Suprapubic skin (tissue), 4 donors: ENCODE data around the gene FRK. TPM values are rescaled to one million over a fixed set of nuclear protein-coding genes. Genes with fewer than 3 reads are reported as not detected.

ENCODE experiments used
- DNase-seq, 2 donors: peaks; one replicate each; pipeline ENCODE4 v3.0.0-alpha.2; 2019; ENCODE audit warnings: low spot score in 2 of 2
- H3K27ac ChIP-seq: fragments of 200-600 bp; sonication (generic); one replicate; pipeline ENCODE4 v1.5.1; 2019
- H3K27me3 ChIP-seq: fragments of 200-600 bp; sonication (generic); one replicate; pipeline ENCODE4 v1.5.1; 2019
- H3K36me3 ChIP-seq: fragments of 200-600 bp; sonication (generic); one replicate; pipeline ENCODE4 v1.5.1; 2019
- H3K4me1 ChIP-seq: fragments of 200-600 bp; sonication (generic); one replicate; pipeline ENCODE4 v1.5.1; 2019
- H3K4me3 ChIP-seq: fragments of 200-600 bp; sonication (generic); one replicate; pipeline ENCODE4 v1.5.1; 2019; ENCODE audit warnings: mild to moderate bottlenecking
- H3K9me3 ChIP-seq: fragments of 200-600 bp; sonication (generic); one replicate; pipeline ENCODE4 v1.5.1; 2019
- CTCF ChIP-seq, 2 donors: fragments of 200-600 bp in 1 of 2; fragments of 450-650 bp in 1 of 2; sonication (generic) in 1 of 2; IDR thresholded peaks; one replicate each; pipeline ENCODE4 v1.5.1; 2016 to 2019; ENCODE audit warnings: antibody characterized with exemption in 2 of 2, mild to moderate bottlenecking in 1 of 2, moderate library complexity in 1 of 2
- EP300 ChIP-seq: sonication (generic); formaldehyde crosslinking; IDR thresholded peaks from one replicate; pipeline ENCODE4 v1.6.1; 2017; ENCODE audit warnings: antibody characterized with exemption
- POLR2A ChIP-seq, 2 donors: fragments of 450-650 bp; IDR thresholded peaks; one replicate each; pipeline ENCODE4 v1.6.1; 2017; ENCODE audit warnings: antibody characterized with exemption in 2 of 2, mild to moderate bottlenecking in 2 of 2, moderate library complexity in 2 of 2
- POLR2AphosphoS5 ChIP-seq, 3 donors: sonication (generic); formaldehyde crosslinking; IDR thresholded peaks; one replicate each; pipeline ENCODE4 v1.6.1; 2017; ENCODE audit warnings: antibody characterized with exemption in 3 of 3
- WGBS: methylation state at CpG from one replicate; pipeline ENCODE4 v1.1.5; 2018; 5-methylcytosine and 5-hydroxymethylcytosine counted together
- total RNA-seq, 4 donors: library from RNA; depleted of rRNA; stranded (reverse); fragments of >200 nt; gene quantifications; one replicate each; pipeline ENCODE4 v1.1.0, GENCODE V29; 2016

Gene FRK
- total RNA-seq, 4 donors from 2014 or later, result 1.6 to 3.6 (median 3.0) TPM

- Histone ChIP-seq H3K9me3 (no peaks in the 10 kb centered on the region), H3K27me3 (no peaks in the 10 kb centered on the region), H3K27ac (no peak overlapping the region), H3K4me3 (no peak overlapping the region), H3K36me3 (no peaks in the 10 kb centered on the region), H3K4me1 (no peaks in the 10 kb centered on the region)
- WGBS, result 80% methylated on average over 2 of the region's 2 CpGs
- DNase-seq, result no peak
- TF ChIP-seq CTCF (IDR thresholded peaks at IDR 0.05) (no peak), EP300 (no peak), POLR2AphosphoS5 (IDR thresholded peaks at IDR 0.05) (no peak), POLR2A (IDR thresholded peaks at IDR 0.05) (no peak)
Observed at GRCh38 chr6:116073765-116074440, 13.2 kb upstream of the FRK start.

GRCh38 chr6:116072368-116072767, 11.7 kb upstream of the FRK start:
- no peaks in the 10 kb centered on the region for H3K36me3 ChIP-seq
- WGBS, result 61% methylated on average over 1 of the region's 1 CpG
- no peak for DNase-seq
- H3K4me3 ChIP-seq, result no peak overlapping the region
- TF ChIP-seq POLR2A (IDR thresholded peaks at IDR 0.05) (no peak), CTCF (IDR thresholded peaks at IDR 0.05) (no peak), POLR2AphosphoS5 (IDR thresholded peaks at IDR 0.05) (no peak), EP300 (no peak)
- H3K4me1 ChIP-seq, result no peaks in the 10 kb centered on the region
- no peak overlapping the region for H3K27ac ChIP-seq
- H3K27me3 ChIP-seq, result no peaks in the 10 kb centered on the region
- no peaks in the 10 kb centered on the region for H3K9me3 ChIP-seq

- Histone ChIP-seq H3K4me3 (no peak overlapping the region), H3K27ac (no peak overlapping the region), H3K27me3 (no peaks in the 10 kb centered on the region), H3K9me3 (no peaks in the 10 kb centered on the region), H3K4me1 (no peaks in the 10 kb centered on the region), H3K36me3 (no peaks in the 10 kb centered on the region)
- WGBS, result 58% methylated on average over 2 of the region's 2 CpGs
- no peak for TF ChIP-seq POLR2AphosphoS5 (IDR thresholded peaks at IDR 0.05)
- no peak for DNase-seq
Observed at GRCh38 chr6:116070616-116071389, 10.1 kb upstream of the FRK start.

GRCh38 chr6:116070101-116070500, 9.4 kb upstream of the FRK start:
- H3K4me3 ChIP-seq, result no peak overlapping the region
- no peaks in the 10 kb centered on the region for H3K4me1 ChIP-seq
- H3K36me3 ChIP-seq, result no peaks in the 10 kb centered on the region
- H3K9me3 ChIP-seq, result no peaks in the 10 kb centered on the region
- TF ChIP-seq CTCF (IDR thresholded peaks at IDR 0.05) (no peak), POLR2AphosphoS5 (IDR thresholded peaks at IDR 0.05) (no peak), POLR2A (IDR thresholded peaks at IDR 0.05) (no peak), EP300 (no peak)
- H3K27me3 ChIP-seq, result no peaks in the 10 kb centered on the region
- WGBS, result 91% methylated on average over 1 of the region's 1 CpG
- no peak for DNase-seq
- H3K27ac ChIP-seq, result no peak overlapping the region

- no peaks in the 10 kb centered on the region for H3K27me3 ChIP-seq
- no peak for TF ChIP-seq POLR2A (IDR thresholded peaks at IDR 0.05)
- TF ChIP-seq CTCF (IDR thresholded peaks at IDR 0.05), result no peak
- TF ChIP-seq POLR2AphosphoS5 (IDR thresholded peaks at IDR 0.05), result no peak
- TF ChIP-seq EP300, result no peak
- H3K4me3 ChIP-seq, result no peak overlapping the region
- no peak for DNase-seq
- no peaks in the 10 kb centered on the region for H3K9me3 ChIP-seq
- no peaks in the 10 kb centered on the region for H3K36me3 ChIP-seq
- H3K4me1 ChIP-seq, result no peaks in the 10 kb centered on the region
- H3K27ac ChIP-seq, result no peak overlapping the region
- WGBS, result 93% methylated on average over 2 of the region's 2 CpGs
Observed at GRCh38 chr6:116066789-116067188, 6.1 kb upstream of the FRK start.
